ENCODE data around the gene SGPP2.
"Not testable (repeated sequence)": the region's sequence is repeated elsewhere in the genome, so short reads cannot be mapped to it uniquely, and the experiment has no call there.

Gene SGPP2

DNA sequence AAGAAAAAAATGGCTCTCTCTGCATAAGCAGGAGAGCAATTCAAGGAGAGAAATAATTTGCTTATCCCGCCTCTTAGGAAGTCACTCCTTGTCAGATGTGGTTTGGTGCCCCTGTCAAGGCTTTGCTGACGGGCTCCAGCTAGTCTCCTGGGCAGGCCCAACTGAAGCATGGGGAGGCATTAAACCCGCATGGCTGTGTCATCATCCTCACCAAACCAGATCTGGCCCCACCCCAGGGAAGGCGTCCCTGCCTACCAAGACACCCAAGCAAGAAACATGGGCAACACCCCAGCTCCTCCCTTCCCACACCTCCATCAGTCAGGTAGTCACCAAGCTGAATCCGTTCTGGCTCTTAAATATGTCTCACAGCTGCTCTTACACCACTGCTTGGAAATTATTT, 108.0 kb downstream of the SGPP2 start:
- no peak for DNase-seq

DNA sequence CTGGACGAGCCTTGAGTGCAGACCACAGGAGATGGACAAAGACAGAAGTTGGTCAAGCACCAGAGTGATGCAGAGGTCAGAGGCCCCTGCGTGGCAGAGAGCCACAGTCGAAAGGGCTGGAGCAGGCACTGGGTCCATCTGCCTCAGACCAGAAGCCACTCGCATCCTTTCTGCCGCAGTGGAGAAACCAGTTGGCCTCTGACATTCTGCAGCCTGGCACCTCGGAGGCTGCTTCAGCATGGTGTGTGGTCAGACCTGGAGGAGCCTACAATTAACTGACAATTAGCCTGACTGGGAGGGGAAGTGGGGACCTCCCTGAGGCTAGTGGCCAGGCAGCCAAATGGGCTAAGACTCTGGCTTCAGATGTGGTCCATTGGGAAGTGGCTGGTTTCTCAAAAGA, 111.1 kb downstream of the SGPP2 start:
- no peak for DNase-seq

DNA sequence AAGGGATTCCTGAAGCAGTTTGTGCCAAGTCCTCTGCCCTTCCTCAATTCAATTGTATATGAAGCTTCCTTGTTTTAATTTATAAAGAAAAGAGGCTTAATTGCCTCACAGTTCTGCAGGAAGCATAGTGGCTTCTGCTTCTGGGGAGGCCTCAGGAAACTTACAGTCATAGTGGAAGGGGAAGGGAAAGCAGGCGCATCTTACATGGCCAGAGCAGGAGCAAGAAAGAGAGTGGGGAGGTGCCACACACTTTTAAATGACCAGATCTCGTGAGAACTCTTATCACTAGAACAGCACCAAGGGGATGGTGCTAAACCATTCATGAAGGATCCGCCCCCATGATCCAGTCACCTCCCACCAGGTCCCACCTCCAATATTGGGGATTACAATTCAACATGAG, 114.2 kb downstream of the SGPP2 start:
- DNase-seq: no peak

DNA sequence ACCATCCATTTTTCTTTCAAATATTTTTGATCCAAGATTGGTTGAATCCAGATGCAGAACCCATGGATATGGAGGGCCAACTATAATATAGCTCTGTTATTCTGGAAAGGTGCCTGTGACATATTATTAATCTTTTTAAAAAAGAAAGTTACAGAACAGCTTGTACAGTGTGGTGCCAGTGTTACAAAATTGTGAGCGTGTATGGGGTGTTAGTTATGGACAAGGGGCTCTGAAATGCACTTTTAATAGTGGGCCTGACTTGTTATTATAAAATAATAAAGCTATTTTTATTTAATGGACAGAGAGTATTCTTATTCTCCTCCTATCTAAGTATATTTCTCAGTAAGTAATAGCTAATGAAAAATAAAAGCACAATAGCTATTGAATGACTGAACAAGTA, 120.3 kb downstream of the SGPP2 start:
- no peak for DNase-seq

DNA sequence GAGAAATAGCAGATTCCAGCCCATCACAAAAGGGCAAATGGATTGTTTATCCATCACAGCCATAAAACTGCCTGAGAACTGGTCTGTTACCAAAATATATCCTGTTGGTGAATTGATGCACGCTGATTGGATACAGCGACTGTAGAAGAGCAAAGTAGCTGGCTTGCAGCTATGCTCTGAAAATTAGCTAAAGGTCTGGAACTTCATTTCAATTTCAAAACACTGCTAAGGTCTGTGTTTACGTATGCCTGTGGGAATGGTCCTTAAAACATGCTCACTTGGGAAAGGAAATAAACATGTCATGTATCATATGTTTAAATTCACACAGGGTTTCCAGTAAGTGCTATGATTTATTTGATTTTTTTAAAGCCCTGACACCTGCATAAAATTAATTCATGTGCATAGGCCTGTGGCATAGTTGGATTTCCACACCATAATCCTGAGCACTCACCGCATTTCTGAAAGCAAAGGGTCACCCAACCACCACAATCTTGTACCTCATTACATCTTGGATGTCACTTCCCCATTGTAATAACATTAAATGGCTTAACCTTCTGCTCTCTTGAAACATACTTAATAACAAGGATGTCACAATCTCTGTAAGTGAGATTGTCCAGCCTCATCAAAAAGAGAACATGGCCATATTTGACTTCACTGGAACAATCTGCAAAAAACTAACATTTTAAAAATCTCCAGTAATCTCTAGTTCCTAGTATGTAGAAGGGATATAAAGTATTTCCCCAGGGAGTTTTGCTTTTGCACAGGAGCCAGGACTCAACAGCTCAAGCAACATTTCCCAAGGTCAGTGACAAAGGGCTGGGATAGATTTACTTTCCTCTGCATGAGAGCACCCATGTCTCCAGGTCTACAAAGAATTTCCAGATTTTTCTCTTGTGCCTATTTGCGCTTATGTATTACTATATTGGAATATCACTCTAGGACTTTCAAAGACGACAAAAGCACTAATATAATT, 121.8 kb downstream of the SGPP2 start:
- no peak for DNase-seq

DNA sequence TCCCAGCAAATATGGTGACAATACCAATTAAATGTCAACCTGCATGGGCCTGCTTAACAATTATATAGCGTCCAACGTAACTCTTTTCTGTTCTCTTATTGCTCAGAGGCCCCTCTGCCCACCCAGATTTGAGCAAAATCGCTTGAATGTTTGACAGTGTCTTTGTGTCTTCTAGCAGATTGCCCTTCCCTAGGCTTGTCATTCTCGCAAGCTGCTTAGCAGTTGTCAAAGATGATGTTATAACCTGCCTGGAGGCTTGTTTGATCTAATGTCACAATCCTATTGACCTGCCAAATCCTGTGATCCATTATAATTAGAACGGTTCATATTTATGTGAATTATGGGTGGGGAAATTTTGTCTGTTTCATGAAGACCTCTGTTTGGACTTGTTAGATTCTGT, 122.7 kb downstream of the SGPP2 start:
- no peak for DNase-seq

DNA sequence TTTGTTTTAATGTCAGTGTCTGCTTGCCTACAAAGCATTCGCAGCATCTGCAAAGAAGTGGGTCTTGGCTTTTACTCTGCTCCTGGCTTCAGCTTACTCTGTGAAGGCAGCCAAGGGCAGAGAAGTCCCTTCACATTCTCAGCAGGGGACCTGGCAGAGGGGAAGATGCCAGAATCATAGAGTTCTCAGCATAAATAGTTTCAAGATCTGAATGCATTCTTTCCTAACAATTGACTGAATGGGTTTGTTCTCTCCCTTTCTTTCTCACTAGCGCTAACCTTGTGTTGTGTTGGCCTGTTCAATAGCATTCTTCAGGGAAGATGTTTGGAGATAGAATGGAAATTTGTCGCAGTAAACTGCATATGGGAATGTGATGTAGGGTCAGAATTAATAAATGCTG, 124.6 kb downstream of the SGPP2 start:
- DNase-seq: no peak

DNA sequence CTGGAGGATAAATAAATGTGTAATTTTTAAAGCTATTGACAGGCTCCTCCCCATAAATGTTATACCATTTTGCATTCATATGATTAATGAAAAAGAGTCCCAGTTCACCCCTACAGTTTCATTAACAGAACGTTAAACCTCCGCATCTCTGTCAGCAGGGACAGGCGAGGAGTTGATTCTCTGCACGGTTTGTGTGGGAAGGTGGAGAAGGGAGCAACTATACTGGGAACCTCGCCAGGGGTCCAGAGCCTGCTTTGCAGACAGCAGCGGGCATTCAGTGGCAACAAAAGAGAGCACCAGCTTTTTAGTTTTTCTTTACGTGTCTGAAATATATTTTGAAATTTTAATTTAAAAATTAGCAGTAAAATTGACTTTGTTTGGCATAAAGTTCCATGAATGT, 130.2 kb downstream of the SGPP2 start:
- no peak for DNase-seq

DNA sequence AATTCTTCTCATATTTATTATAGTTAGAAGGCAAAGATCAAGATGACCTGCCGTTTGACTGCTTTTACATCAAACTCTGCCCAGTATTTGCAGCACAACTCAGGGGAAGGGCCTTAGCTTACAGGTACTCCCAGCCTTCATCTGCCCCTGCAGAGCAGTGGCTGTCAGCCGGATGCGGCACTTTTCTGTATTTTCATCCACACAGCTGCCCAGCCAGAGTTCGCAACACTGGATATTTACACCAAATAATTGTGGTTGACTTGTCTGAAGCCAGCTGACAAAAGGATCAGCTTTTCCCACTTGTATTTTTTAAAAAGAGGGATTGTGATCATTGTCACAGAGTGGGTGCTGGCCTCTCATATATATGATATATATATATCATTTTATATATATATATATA, 136.8 kb downstream of the SGPP2 start:
- DNase-seq: no peak

DNA sequence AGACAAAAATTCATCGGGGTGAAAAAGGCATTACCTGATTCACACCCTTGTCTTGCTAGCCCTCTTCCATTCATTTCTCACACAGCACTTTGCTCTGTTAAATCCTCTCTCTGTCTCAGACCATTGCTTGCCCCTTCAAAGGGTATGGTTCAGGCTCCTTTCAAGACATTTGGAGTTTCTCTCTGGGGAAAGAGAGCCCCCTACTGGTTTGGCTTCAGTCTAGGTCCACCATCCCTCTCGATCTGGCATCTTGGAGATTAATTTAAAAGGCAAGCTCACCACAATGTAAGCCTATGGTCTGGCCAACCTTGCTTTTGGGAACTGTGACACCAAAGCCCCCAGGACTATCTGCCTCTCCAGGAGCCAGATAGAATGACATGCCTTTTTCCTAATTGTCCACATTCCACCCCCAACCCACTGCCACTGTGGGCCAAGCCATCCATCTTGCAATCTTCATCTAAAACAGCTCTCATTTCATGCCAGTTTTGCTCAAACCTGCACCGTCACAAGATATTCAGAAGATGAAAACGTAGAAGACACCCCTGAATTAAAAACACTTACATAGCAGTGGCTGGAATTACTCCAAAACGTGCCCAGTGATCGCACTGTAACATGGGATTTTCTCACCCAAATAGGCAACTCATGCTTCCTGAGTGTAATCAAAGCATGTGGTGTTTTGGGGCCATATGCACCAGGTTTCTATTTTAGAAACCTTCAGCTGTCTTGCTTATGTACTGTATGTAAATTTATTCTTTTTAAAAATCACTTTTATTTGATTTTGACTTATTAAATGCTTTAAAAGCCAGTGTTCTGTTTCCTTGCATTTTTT, 137.7 kb downstream of the SGPP2 start:
- no peak for DNase-seq

DNA sequence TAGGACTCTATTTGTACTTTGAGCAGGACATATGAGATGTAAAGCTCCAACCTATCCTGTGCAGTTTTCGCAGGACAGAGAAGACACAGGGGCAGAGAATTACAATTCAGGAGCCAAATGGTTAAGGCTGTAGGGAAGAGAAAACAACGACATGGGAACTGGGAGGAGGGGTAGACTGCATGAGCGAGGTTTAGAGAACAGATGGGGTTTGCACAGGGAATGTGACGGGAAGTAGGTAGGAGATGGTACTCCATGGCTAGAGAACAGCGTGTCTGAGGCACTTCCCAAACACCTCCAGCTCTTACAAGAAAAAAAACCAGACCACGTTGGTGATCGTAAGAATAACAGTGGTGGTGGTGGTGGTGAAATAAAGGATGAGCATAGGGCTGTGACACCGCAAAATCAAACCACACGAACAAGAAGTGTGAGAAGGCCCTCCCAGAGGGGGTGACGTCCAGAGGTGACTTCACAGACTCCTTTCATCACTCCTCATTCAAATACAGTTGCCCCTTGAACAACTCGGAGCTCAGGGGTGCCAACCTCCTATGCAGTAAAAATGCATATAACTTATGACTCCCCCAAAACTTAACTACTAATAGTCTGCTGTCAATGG, 138.9 kb downstream of the SGPP2 start:
- DNase-seq: no peak

DNA sequence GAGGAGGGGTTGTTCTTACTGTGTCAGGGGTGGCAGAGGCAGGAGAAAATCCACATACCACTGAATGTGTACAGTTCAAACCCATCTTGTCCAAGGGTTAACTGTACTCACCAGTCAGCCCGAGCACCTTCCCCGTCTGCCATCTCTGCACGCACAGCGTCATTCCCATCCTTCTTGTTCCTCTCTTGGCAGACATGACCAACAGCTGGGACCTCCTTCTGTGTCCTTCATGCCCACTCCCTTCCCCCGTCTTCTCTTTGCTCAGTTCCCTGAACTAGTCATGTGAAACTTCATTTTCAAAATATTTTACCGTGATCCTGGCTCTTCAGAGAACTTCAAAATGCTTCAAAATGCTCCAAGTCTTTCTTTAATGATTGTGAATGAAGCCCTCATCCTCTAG, 139.6 kb downstream of the SGPP2 start:
- no peak for DNase-seq

DNA sequence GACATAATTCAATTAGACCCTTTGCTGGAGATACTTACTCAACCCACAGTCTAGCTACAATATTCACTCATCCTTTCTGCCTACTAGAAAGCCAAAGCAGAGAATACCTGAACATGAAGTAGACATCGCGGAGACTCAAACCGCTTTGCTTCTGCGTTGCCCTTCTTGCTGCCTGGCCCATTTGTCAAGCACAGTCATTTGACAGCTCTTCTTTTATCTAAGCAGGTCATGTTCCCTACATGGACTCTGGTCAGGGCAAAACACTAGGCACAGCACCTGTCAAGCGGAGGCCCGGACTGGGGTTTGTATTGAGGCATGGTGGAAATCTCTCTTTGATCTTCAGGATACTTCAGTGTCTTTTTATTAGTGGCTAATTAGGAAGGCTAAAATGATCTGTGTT, 141.9 kb downstream of the SGPP2 start:
- DNase-seq: no peak

DNA sequence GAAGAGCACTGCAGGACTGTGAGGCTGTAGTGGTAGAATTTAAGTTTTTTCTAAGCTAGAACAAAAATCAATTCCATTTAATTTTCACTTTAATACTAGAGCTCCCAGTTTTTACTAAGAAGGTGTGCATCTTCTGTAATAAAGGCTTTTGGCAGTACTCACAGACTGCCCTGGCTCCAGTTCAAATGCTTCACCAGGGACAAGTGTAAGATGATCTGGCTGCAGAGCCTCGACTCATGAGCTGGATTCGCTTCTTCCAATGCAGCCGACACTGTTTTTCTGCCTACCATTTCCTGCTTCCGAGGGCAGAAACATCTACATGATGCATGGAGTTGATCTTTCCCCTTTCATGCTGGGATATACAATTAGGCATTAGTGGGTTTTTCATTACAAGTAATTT, 144.5 kb downstream of the SGPP2 start:
- DNase-seq: no peak

DNA sequence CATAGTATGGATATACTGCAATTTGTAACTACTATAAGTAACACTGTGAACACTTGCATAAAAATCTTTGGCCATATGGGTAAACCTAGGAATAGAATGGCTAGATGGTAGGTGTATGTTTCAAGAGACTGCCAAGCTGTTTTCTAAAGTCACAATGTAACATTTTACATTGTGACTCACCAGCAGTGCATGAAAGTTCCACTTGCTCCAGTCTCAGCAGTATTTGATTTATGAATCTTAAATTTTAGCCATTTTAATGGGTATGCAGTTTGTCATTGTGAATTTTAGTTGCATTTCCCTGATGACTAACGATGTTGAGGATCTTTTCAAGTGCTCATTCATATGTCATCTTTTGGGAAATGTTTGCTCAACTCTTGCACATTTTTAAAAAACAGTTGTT, 145.5 kb downstream of the SGPP2 start:
- DNase-seq: no peak

DNA sequence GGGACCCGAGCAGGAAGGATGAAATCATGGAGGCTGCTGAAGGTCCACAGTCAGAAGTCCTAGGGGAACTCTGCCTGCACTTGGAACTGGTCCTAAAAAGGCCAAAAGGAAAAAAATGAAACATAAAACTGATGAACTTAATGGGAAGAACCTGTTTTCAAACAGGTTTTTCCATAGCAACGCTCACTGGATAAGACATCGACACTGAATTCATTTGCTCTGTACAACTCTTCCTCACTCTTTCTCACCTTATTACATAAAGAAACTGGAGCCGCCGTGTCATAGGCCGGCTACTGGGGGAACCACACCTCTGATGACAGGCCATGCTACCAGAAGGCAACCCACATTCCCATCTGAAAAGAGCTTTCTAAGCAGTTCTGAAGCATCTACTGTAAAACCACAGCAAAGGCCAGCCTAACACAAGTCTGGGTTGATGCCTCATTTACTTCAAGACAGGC, 147.9 kb downstream of the SGPP2 start:
- no peak for DNase-seq

DNA sequence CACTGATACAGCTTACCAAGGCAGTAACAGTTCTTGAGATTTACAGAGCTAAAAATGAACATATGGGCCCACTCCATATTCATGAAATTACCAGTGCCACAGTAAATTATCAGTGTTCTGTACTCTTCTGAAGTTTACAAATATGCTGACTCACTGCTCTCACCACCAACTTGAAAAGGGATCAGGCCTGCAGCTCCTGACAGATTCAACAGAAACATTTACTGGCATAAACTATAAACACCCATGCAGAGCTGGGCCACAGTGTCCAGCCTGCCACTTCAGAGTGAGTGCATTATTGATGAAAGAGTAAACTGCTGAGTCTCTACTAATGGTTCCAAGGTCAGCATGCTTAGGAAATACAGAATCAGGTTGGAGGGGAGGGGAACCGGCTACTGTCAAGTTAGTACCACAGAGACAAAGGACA, 148.4 kb downstream of the SGPP2 start:
- DNase-seq: no peak

DNA sequence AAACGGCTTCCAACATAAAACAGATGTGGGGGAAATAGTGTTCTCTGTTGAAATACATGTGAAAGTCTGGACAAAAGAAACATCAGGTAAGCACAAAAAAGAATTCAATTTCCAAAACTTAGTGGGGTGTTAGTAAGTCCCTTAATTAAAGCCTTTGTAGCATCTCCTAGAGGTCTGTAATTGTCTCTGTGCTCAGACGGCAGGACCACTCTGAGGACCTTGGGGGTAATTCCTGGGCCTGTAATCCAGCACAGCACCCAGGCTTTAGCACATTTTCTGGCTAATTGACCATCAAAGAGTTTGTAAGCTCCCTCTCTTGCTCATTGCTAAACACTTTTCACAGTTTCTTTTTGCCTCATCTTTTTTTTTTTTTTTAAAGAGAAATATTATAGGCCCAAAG, 151.3 kb downstream of the SGPP2 start:
- no peak for DNase-seq

DNA sequence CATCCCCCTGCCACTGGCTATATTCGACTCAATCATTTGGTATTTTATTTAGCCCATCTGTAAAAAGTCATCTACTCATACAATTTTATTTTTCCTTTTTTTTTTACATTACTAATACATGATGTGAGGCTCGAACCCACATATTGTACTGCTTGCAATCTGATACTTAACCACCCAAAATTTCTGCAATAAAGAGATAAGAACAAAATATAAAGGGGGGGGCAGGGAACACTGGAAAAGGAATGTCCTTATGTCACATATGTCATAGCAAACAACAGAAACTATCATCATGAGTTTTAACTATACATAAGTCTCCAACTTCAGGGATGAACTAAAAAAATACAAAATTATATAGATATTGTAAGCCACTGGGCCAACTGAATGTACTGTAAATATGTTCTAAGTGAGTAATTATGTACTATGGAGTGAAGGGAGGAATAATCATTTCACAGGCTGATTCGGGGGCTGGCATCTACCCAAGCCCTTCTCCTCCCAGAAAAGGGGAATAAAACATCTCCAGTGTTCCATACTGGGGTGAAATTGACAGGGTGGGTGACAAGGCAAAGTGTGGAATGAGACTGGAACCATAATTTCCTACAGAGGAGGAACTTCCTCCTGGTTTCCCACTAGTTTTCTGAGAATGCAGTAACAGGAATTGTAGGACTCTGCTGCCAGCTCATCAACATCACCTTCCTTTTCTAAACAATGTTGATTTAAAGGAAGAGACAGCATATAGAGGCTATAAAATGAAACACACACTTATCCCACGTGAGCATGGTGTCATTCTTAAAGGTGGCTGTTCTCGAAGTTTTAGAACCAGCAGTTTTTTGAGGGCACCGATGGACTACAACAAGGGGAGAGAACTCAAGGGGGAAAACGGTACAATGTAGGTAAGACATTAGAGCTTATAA, 152.1 kb downstream of the SGPP2 start:
- DNase-seq: no peak

DNA sequence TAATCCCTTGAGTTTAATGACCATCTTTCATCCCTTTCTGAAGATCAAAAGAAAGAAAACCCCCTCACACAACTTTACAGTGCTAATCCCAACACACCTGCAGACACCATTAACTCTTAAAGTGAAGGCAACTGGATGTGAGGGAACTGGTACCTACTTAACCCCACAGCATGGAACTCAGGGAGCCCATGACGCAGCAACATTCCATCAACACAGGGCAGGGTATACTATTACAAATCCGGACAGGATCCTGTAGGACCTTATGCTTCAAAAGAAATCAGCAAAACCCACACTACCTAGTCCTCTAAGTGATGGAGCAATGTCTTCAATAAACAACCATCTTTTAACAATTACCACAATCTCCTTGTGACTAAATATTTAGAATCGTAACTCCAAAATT, 153.0 kb downstream of the SGPP2 start:
- no peak for DNase-seq

DNA sequence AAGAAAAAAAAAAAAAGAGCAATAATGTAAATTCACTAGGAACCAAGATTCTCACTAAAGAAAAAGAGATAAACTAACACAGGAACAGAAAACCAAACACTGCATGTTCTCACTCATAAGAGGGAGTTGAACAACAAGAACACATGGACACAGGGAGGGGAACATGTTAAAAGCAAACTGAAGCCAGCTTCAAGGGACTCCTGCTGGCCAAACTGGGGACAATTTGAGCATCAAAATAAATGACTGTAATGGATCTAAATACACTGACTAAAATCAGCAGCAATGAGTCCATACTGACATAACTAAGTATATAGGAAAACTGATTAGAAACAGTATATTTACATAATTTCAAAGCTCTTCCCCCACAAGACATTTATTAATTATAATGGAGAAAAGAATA, 158.6 kb downstream of the SGPP2 start:
- DNase-seq: no peak

DNA sequence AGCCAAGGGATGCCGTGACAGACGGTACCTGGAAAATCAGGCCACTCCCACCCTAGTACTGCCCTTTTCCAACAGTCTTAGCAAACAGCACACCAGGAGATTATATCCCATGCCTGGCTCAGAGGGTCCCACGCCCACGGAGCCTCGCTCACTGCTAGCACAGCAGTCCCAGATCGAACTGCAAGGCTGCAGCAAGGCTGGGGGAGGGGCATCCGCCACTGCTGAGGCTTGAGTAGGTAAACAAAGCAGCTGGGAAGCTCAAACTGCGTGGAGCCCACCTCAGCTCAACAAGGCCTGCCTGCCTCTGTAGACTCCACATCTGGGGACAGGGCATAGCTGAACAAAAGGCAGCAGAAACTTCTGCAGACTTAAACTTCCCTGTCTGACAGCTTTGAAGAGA, 160.2 kb downstream of the SGPP2 start:
- DNase-seq: not testable (repeated sequence)
